ENCODE data around the gene CIB2.

CIB2 gene

GRCh38 chr15:78149068-78149804, 18.0 kb upstream of the CIB2 start, which contains the start of gene IDH3A:
Gene IDH3A (plus strand): TSS chr15:78149362. CDS start chr15:78149404, 42 bp downstream.
- TF ChIP-seq CTCF (IDR thresholded peaks at IDR 0.05; ENCODE audit: borderline replicate concordance, insufficient read depth, low read depth, low read length): no peak
- H3K4me3 ChIP-seq (ENCODE audit: low read depth, low read length): peak within 1 kb of the TSS; percentile 74

GRCh38 chr15:78148392-78149067, 17.3 kb upstream of the CIB2 start:
- TF ChIP-seq CTCF (IDR thresholded peaks at IDR 0.05; ENCODE audit: borderline replicate concordance, insufficient read depth, low read depth, low read length): no peak
- peak overlapping the region; percentile 61 for H3K4me3 ChIP-seq (ENCODE audit: low read depth, low read length)

DNA sequence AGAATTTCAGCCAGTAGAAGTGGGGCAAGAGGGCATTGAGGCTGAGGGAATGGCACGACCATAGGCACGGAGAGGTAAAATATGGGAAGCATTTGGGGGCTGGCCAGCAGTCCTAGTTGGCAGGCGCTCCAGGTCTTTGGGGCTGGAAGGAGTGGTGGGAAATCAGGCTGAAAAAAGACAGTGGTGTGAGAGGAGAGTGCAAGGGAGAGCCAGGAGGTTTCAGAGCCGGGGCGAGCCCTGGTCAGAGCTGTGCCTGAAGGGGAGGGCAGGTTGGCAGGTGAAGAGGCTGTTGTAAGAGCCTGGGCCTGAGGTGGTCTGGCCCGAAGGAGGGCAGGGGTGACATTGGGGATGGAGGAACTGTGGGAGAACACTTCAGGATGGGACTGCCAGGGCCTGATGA, 16.3 kb upstream of the CIB2 start:
- TF ChIP-seq CTCF (IDR thresholded peaks at IDR 0.05; ENCODE audit: borderline replicate concordance, insufficient read depth, low read depth, low read length): no peak
- H3K4me3 ChIP-seq (ENCODE audit: low read depth, low read length): no peak overlapping the region

GRCh38 chr15:78146425-78147154, 15.3 kb upstream of the CIB2 start:
- no peak overlapping the region for H3K4me3 ChIP-seq (ENCODE audit: low read depth, low read length)
- no peak for TF ChIP-seq CTCF (IDR thresholded peaks at IDR 0.05; ENCODE audit: borderline replicate concordance, insufficient read depth, low read depth, low read length)

- no peak overlapping the region for H3K4me3 ChIP-seq (ENCODE audit: low read depth, low read length)
These were observed 11.1 kb upstream of the CIB2 start for GRCh38 chr15:78142332-78142731.

GRCh38 chr15:78140292-78140691, 9.0 kb upstream of the CIB2 start:
- no peak overlapping the region for H3K4me3 ChIP-seq (ENCODE audit: low read depth, low read length)
- no peak for TF ChIP-seq CTCF (IDR thresholded peaks at IDR 0.05; ENCODE audit: borderline replicate concordance, insufficient read depth, low read depth, low read length)

More at GRCh38 chr15:78142332-78142731, 11.1 kb upstream of the CIB2 start:
- TF ChIP-seq CTCF (IDR thresholded peaks at IDR 0.05; ENCODE audit: borderline replicate concordance, insufficient read depth, low read depth, low read length): no peak
